Kasumi-1 (cell line): ENCODE measurements around the gene KAT5.
A peak's percentile ranks its signal among the peaks of the same experiment; 100 is the strongest.
"Not testable (repeated sequence)": the region's sequence is repeated elsewhere in the genome, so short reads cannot be mapped to it uniquely, and the experiment has no call there.

Source experiments
- DNase-seq, 2 experiments: peaks; one replicate each; lab custom pipeline; 2025; lab: John Stamatoyannopoulos, UW

Gene KAT5

DNA sequence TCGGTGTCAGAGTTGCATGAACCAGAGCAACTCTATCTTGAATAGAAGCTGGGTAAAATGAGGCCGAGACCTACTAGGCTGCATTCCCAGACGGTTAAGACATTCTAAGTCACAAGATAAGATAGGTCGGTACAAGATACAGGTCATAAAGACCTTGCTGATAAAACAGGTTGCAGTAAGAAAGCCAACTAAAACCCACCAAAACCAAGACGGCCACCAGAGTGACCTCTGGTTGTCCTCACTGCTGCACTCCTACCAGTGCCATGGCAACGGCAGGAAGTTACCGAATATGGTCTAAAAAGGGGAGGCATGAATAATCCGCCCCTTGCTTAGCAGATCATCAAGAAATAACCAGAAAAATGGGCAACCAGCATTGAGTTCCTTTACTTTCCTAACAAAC is 2.4 kb upstream of the KAT5 start:
- DNase-seq: no peak

DNA sequence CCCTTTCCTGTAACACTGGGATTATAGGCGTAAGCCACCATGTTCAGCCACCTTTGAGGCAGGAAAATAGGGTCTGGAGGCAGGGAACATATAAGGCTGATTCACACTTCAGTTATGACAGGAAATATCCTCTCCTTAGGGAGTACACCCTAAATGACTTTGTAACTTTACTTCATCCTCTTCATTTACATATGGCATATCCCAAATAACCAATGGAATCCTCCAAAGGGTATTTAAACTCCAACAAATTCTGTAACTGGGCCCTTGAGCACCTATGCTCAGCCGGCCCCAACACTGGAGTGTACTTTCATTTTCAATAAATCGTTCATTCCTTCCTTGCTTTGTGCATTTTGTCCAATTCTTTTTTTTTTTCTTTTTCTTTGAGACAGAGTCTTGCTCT is 1.6 kb upstream of the KAT5 start:
- no peak for DNase-seq

- DNase-seq: no peak
Observed at GRCh38 chr11:65712633-65713076, 603 bp downstream of the KAT5 start.

- DNase-seq: no peak
Observed at GRCh38 chr11:65713212-65713969, 1.3 kb downstream of the KAT5 start.

DNA sequence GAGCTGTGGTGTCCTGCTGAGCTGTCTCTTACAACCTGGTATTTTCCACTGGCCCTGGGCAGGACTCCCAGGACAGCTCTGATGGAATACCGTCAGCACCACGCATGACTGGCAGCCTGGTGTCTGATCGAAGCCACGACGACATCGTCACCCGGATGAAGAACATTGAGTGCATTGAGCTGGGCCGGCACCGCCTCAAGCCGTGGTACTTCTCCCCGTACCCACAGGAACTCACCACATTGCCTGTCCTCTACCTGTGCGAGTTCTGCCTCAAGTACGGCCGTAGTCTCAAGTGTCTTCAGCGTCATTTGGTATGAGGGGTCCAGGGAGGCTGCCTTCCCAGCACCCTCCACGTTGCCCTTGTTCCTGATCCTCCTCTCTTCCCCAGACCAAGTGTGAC is 2.4 kb downstream of the KAT5 start:
- DNase-seq: no peak

- DNase-seq: no peak
Observed at GRCh38 chr11:65716302-65716701, 4.2 kb downstream of the KAT5 start.

DNA sequence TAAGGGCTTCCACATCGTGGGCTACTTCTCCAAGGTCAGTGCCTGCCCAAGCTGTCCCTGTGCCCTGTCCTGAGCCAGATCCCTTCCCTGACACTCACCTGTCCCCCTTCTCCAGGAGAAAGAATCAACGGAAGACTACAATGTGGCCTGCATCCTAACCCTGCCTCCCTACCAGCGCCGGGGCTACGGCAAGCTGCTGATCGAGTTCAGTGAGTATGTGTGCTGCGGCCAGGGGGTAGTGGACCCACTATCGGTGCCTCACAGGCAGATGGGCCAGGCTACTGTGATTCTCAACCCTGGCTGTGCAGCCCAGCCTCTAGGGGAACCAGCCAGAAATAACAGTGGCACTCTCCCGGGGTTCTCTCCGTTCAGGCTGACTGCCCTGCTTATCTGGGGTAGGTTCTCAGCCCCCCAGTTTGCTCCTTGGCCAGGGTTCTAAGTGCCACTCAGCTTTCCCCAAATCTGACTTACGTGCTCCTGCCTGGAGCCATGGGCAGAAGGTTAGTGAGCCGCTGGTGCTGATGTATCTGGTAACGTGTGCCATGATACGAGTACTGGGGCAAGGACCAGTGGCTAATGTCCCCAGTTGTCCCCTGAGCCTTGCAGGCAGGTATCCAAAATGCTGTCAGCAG is 4.8 kb downstream of the KAT5 start:
- DNase-seq: no peak

DNA sequence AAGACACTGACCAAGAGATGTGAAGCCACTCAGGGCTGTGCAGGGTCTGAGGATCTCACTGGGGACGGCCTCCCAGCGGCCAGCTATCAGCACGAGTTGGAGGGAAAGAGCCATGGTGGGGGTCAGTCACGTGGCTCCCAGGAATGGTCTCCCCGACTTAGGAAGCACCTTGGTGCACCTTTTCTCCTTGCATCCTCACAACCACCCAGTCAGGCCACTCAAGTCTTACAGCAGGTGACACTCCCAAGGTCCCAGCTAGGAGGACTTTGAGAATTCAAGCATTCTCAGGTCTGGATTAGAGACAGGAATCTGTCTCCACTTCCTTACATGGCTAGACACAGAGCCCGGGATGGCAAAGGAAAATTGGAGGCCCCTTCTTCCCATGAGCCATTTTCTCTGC is 5.9 kb downstream of the KAT5 start:
- DNase-seq: no peak

DNA sequence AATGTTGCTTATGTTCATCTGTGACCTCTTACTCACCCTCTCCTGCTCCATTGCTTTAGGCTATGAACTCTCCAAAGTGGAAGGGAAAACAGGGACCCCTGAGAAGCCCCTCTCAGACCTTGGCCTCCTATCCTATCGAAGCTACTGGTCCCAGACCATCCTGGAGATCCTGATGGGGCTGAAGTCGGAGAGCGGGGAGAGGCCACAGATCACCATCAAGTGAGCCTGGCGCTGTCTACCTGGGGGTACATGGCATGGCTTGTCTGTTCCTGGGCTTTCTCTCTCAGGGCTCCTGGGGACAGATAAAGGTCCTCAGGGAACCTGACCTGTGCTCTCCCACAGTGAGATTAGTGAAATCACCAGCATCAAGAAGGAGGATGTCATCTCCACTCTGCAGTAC is 6.5 kb downstream of the KAT5 start:
- DNase-seq: no peak

GRCh38 chr11:65718964-65719492 is 7.0 kb downstream of the KAT5 start:
- no peak for DNase-seq

DNA sequence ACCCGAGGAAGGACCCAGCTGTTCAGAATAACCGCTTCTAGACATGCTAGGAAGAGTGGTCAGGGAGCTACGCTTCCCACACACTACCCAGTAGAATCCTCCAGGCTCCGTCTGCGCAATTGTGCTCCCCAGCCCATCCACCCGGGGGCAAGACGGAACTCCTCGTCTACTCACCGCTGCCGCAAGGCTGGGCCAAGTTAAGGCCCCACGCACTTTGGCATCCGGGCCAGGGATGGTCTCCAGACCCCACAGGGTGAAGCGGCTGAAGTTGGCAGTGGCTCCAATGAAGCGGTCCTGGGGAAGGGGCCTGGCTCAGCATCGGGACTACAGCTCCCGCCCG is 7.8 kb downstream of the KAT5 start:
- DNase-seq: peak; percentile 35 to 55

- DNase-seq: peak; percentile 75 to 83
Observed at GRCh38 chr11:65720211-65720934, 8.3 kb downstream of the KAT5 start, which contains the start of gene RNASEH2C. Gene RNASEH2C (minus strand): TSS chr11:65720798. CDS start chr11:65720758, 40 bp downstream.

DNA sequence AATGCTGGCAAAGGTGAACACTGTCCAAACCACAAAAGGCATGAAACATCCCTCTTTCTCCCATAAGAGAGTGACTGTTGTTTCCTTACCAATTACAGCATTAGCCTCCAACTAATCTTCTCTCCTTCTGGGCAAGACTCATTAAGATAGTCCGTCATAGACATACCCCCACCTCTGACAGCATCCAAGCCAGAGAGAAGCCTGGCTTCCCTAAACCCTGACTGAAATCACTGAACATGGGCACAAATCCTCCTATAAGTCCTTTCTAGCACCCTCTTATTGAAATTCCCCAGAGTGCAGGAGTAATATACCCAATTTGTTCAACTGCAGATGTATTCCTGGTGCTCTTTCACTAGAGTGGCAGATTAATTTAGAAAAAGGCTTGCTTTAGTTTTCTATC is 10.2 kb downstream of the KAT5 start:
- no peak for DNase-seq

GRCh38 chr11:65726660-65727059 is 14.6 kb downstream of the KAT5 start:
- no peak for DNase-seq

DNA sequence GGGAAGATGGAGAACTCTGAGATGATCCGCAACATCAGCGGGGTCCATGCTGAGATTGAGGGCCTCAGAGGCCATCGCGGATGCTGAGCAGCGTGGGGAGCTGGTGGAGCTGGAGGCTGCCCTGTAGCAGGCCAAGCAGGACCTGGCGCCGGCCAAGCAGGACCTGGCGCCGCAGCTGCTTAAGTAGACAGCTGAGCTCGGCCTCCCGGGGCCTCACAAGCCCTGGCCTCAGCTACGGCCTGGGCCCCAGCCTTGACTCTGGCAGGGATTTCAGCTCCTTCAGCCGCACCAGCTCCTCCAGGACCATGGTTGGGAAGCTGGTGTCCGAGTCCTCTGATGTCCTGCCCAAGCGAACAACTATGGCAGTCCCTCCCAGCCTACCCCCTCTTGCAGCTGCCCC is 15.8 kb downstream of the KAT5 start:
- no peak for DNase-seq

DNA sequence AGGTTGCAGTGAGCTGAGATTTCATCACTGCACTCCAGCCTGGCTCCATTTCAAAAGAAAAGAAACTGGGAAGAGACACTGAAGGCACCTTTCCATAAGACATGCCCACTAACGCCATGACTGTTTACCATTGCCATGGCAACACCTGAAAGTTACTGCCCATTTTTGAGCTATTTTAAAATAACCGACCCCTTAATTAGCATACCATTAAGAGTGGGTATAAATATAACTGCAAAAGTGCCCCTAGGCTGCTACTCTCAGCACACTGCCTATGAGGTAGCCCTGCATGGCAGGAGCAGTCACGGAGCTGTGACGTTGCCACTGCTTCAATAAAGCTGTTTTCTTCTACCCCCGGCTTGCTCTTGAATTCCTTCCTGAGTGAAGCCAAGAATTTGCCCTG is 18.4 kb downstream of the KAT5 start:
- no peak for DNase-seq

- not testable (repeated sequence) for DNase-seq
Observed at GRCh38 chr11:65735111-65735510, 23.1 kb downstream of the KAT5 start.

DNA sequence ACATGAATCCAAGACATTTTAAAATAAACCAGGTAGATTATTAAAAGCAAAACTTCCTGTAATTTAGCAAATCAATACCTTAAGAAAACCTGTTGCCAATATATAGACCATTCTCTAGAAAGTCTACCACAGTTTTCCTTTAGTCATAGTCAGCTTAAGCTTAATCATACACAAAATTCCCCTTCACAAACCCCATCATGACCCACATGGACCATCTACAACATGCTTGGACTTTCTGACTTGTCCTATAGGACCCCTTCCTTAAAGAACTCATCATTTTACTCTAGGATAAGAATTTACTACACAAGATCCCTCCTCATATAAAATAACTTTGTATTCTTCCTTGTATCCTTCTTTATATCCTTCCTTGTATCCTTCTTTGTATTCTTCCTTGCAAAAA is 24.8 kb downstream of the KAT5 start:
- DNase-seq: no peak

DNA sequence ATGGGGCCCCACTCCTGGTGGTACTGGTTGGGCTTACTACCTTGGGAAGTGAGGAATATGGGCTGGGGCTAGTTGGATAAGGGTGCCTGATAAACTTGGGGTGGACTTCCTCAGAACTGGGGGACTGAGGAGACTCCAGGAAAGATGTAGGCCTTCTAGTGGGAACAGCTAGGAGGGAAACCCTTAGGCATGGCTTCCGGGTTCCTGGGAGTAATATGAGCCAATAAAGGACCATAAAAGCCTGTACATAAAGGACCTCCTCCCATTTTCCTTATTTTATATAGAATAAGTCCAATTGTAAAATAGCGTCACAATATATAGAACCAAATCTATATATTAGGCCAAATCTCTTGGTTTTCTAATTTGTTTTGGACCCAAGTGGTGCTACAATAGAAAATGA is 27.0 kb downstream of the KAT5 start:
- no peak for DNase-seq

DNA sequence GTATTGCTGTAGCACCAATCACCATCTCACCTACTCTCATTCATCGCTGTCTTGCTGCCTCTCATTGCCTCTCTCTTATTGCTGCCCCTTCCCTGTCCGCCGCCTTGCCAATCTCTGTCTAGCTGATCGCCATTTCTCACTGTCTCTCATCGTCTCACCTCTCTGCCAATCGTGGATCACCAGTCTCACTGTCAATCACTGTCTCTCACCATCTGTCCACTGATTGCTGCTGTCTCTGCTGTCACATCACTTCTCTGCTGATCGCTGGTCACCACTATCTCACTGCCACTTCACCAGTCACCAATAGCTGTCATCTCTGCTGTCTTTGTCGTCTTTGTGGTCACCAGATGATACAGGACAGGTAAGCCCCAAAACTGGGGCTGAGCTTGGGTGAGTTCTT is 29.1 kb downstream of the KAT5 start:
- DNase-seq: no peak

DNA sequence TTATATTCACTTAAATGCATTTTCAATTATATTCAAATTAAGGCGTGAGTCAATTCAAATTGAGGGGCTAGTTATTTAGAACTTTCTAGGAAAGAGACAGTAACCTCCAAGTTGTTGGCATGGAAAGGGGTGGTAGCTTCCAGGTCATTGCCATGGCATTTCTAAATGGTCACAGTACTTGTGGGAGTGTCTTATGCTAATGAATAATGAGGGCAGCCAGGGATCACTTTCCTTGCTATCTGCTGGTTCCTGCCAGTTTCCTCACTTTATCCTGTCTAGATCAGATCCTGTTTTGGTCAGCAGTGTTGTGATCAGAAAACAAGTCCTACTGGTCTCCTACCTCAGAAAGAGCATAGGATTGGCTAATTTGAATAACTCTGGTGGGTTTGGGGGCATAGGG is 30.3 kb downstream of the KAT5 start:
- no peak for DNase-seq

DNA sequence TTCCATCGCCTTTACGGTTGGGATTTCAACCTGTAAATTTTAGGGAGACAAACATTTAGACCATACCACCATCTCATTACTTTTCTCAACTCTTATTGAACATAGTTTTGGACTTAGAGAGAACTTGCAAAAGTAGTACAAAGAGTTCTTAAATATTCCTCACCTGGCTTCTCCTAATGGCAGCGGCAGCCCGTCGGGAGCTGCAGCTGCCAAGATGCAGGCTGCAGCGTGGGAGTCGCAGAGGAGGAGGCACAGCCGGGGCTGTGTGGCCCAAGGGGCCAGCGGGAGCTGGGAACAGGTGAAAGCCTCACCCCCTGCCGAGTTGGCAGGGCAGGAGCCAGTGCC is 31.6 kb downstream of the KAT5 start:
- DNase-seq: no peak
